ENCODE results near the gene ALDH1B1. TPM values are rescaled to one million over a fixed set of nuclear protein-coding genes. Genes with fewer than 3 reads are reported as not detected.

Gene ALDH1B1
- total RNA-seq, 3 donors from 2014 or later: 10.2 to 18.4 (median 11.0) TPM

GRCh38 chr9:38390442-38390841 is 2.1 kb upstream of the ALDH1B1 start:
- H3K36me3 ChIP-seq: no peaks in the 10 kb centered on the region
- TF ChIP-seq, protein P1, sequence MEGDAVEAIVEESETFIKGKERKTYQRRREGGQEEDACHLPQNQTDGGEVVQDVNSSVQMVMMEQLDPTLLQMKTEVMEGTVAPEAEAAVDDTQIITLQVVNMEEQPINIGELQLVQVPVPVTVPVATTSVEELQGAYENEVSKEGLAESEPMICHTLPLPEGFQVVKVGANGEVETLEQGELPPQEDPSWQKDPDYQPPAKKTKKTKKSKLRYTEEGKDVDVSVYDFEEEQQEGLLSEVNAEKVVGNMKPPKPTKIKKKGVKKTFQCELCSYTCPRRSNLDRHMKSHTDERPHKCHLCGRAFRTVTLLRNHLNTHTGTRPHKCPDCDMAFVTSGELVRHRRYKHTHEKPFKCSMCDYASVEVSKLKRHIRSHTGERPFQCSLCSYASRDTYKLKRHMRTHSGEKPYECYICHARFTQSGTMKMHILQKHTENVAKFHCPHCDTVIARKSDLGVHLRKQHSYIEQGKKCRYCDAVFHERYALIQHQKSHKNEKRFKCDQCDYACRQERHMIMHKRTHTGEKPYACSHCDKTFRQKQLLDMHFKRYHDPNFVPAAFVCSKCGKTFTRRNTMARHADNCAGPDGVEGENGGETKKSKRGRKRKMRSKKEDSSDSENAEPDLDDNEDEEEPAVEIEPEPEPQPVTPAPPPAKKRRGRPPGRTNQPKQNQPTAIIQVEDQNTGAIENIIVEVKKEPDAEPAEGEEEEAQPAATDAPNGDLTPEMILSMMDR (IDR thresholded peaks at IDR 0.05): no peak
- TF ChIP-seq POLR2A (IDR thresholded peaks at IDR 0.05) (no peak), POLR2AphosphoS5 (IDR thresholded peaks at IDR 0.05) (no peak)
- H3K9me3 ChIP-seq: no peaks in the 10 kb centered on the region
- H3K27me3 ChIP-seq: no peaks in the 10 kb centered on the region
- H3K27ac ChIP-seq: peak overlapping the region; percentile 40 to 64
- no peak for DNase-seq (ENCODE audit: low spot score in 2 of 2)
- H3K4me3 ChIP-seq: no peak overlapping the region
- intact Hi-C loops (cut with DNase I; ENCODE audit: low total_unique reads): loop anchor here (5.0 kb wide), 1 partner anchor 878 kb away; no protein-coding TSS in a partner anchor
- H3K4me1 ChIP-seq: peaks cover 0 to 4% of the 10 kb centered on the region in 2 donors

DNA sequence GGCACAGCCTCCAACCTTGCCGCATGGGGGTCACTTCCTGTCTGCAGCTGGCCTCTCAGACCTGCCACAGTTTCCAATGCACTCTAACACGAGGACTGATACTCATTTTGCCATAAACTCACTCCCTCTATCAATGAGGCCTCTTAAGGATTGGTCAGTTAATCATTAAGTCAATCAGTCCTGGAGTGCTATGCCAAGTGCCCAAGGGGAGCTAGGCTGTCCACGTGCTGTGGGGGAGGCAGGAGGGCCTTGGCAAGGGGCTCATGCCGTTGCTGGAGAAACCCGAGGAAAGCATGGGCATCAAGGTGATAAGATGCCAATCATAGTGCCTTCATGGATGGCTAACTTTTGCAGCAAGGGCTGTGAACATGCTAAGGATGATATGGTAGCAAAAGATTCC is 1.7 kb upstream of the ALDH1B1 start:
- no peak for DNase-seq (ENCODE audit: low spot score in 2 of 2)
- no peaks in the 10 kb centered on the region for H3K9me3 ChIP-seq
- H3K27ac ChIP-seq: peak overlapping the region; percentile 40 to 64
- no peak overlapping the region for H3K4me3 ChIP-seq
- no peaks in the 10 kb centered on the region for H3K36me3 ChIP-seq
- intact Hi-C loops (cut with DNase I; ENCODE audit: low total_unique reads): loop anchor here (5.0 kb wide), 1 partner anchor 879 kb away; no protein-coding TSS in a partner anchor
- TF ChIP-seq, protein P1 (IDR thresholded peaks at IDR 0.05): no peak
- TF ChIP-seq POLR2A (IDR thresholded peaks at IDR 0.05) (no peak), POLR2AphosphoS5 (IDR thresholded peaks at IDR 0.05) (no peak)
- no peaks in the 10 kb centered on the region for H3K27me3 ChIP-seq
- peaks cover 0 to 4% of the 10 kb centered on the region in 2 donors for H3K4me1 ChIP-seq

DNA sequence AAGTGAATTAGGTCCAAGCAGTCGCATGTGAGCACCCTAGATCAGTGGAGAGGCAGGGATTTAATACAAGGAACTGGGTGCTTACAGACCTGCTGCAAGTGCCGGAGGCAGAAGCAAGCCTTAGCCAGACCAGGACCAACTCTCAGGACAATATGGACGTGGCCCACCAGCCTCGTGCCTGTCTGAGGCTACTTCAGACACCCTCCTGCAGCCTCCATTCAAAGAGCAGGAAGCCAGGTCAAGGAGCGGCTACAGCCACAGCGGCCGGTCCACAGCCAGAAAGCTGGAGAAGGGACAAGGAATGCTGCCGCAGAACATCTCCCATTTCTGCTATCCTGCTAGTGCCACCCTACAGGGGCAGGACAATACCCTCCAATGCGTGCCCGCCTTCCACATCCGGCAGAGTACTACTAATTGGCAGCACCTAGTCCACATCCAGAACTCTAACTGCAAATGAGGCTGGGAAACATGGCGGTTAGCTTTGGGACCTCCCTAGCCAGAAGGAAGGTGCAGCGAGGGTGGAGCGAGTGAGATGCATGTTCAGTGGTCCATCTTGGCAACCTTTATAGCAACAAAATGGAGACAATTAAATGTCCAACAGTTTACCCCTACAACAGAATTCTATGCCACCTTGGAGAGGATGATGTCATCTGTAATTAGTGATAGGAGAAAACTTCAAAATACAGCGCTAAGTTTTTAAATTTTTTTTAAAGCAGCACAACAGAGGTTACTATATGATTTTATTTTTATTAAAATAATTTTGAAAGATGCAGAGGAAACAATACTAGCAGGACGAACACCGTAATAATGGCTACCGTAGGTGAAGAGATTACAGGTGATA is 1.0 kb upstream of the ALDH1B1 start:
- no peaks in the 10 kb centered on the region for H3K36me3 ChIP-seq
- H3K9me3 ChIP-seq: no peaks in the 10 kb centered on the region
- intact Hi-C loops (cut with DNase I; ENCODE audit: low total_unique reads): loop anchor here (5.0 kb wide), 1 partner anchor 879 kb away; no protein-coding TSS in a partner anchor
- TF ChIP-seq POLR2AphosphoS5 (IDR thresholded peaks at IDR 0.05) (no peak), POLR2A (IDR thresholded peaks at IDR 0.05) (no peak)
- TF ChIP-seq, protein P1 (IDR thresholded peaks at IDR 0.05): no peak
- peaks cover 0 to 4% of the 10 kb centered on the region in 2 donors for H3K4me1 ChIP-seq
- no peak overlapping the region for H3K27ac ChIP-seq
- DNase-seq (ENCODE audit: low spot score in 2 of 2): no peak
- peak overlapping the region in 2 of 3 donors; percentile 69 to 74 for H3K4me3 ChIP-seq
- H3K27me3 ChIP-seq: no peaks in the 10 kb centered on the region

DNA sequence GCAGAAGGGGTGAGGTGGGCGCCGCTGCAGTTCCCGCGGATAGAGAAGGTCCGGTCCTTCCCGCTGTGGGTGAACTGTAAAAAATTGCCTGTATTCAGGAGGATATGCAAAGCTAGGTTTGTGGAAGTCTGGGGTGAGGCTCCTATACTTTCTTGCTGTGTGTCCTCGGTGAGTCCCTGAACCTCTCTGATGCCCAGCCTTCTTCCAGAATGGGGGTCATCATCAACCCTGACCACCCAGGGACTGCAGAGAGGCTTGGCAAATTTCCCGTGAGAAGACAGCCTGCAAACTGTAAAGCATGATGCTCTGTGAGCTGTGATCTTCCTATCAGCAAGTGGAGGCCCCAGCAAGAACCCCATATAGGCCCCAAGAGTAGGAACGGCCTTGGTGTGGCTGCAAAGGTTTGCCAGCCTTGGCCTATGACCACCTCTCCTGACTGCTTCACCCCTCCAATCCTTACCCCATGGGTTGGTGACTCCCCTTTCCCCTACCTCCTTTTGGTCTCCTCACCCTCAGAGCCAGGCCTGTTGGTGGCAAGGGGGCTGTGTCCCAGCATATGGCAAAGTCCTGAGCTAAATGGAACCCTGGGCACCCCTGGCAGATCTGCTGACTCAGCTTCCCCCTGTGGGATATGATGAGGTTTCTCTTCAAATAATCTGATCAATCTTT is 760 bp downstream of the ALDH1B1 start:
- no peak for DNase-seq (ENCODE audit: low spot score in 2 of 2)
- H3K4me1 ChIP-seq: peaks cover 0 to 4% of the 10 kb centered on the region in 2 donors
- H3K27ac ChIP-seq: peak overlapping the region; percentile 44 to 46
- intact Hi-C loops (cut with DNase I; ENCODE audit: low total_unique reads): loop anchor here (5.0 kb wide), 1 partner anchor 881 kb away; no protein-coding TSS in a partner anchor
- H3K27me3 ChIP-seq: no peaks in the 10 kb centered on the region
- no peaks in the 10 kb centered on the region for H3K36me3 ChIP-seq
- peak overlapping the region; percentile 69 to 74 (median 71) for H3K4me3 ChIP-seq
- no peaks in the 10 kb centered on the region for H3K9me3 ChIP-seq
- TF ChIP-seq POLR2AphosphoS5 (IDR thresholded peaks at IDR 0.05) (no peak), POLR2A (IDR thresholded peaks at IDR 0.05) (no peak)
- TF ChIP-seq, protein P1 (IDR thresholded peaks at IDR 0.05): no peak

All from breast epithelium (tissue), 4 donors.